T-helper 22 cell (primary cell): Measurements from ENCODE around the gene WDR19.

Experiments
- DNase-seq: peaks from one replicate; pipeline ENCODE4 v3.0.0-alpha.2; 2020; ENCODE audit warnings: low read depth

WDR19 gene

GRCh38 chr4:39303871-39304270 lies 121.5 kb downstream of the WDR19 start:
- no peak for DNase-seq

- no peak for DNase-seq
These were observed 122.3 kb downstream of the WDR19 start for GRCh38 chr4:39304651-39305050.

GRCh38 chr4:39305912-39306677 lies 123.8 kb downstream of the WDR19 start:
- no peak for DNase-seq

GRCh38 chr4:39308611-39309010 lies 126.3 kb downstream of the WDR19 start:
- DNase-seq: no peak

- no peak for DNase-seq
These were observed 130.5 kb downstream of the WDR19 start for GRCh38 chr4:39312816-39313215.

GRCh38 chr4:39319676-39320075 lies 137.3 kb downstream of the WDR19 start:
- DNase-seq: no peak

- DNase-seq: no peak
These were observed 138.2 kb downstream of the WDR19 start for GRCh38 chr4:39320381-39321115.

GRCh38 chr4:39323821-39324220 lies 141.5 kb downstream of the WDR19 start:
- no peak for DNase-seq

GRCh38 chr4:39324446-39324845 lies 142.1 kb downstream of the WDR19 start:
- no peak for DNase-seq

GRCh38 chr4:39324897-39325613 lies 142.7 kb downstream of the WDR19 start:
- no peak for DNase-seq

GRCh38 chr4:39326468-39326977 lies 144.2 kb downstream of the WDR19 start:
- DNase-seq: no peak

GRCh38 chr4:39330353-39330752 lies 148.0 kb downstream of the WDR19 start:
- DNase-seq: no peak

GRCh38 chr4:39331191-39331590 lies 148.9 kb downstream of the WDR19 start:
- DNase-seq: no peak
